HEK293 (cell line): Measurements from ENCODE around the gene RASA2.

Source experiments
- HOXA7 ChIP-seq: sonication (generic); formaldehyde crosslinking; IDR thresholded peaks from 2 replicates; pipeline ENCODE4 v1.8.1; 2022; ENCODE audit warnings: missing genetic modification reagents, borderline replicate concordance
- KLF16 ChIP-seq: fragments of 450-650 bp; formaldehyde crosslinking; IDR thresholded peaks from 2 replicates; pipeline ENCODE4 v1.5.1; 2017; ENCODE audit warnings: missing biosample characterization, missing genetic modification characterization
- ZBTB7A ChIP-seq: fragments of 450-650 bp; formaldehyde crosslinking; IDR thresholded peaks from 2 replicates; pipeline ENCODE4 v1.5.1; 2016; ENCODE audit warnings: low read depth, missing biosample characterization, missing genetic modification characterization
- ZNF112 ChIP-seq: fragments of 450-650 bp; formaldehyde crosslinking; IDR thresholded peaks from 2 replicates; pipeline ENCODE4 v1.5.0; 2017; ENCODE audit warnings: missing biosample characterization, missing genetic modification characterization
- ZNF121 ChIP-seq: fragments of 450-650 bp; formaldehyde crosslinking; IDR thresholded peaks from 2 replicates; pipeline ENCODE4 v1.5.1; 2016; ENCODE audit warnings: missing biosample characterization, missing genetic modification characterization
- ZNF169 ChIP-seq: fragments of 450-650 bp; formaldehyde crosslinking; IDR thresholded peaks from 2 replicates; pipeline ENCODE4 v1.5.1; 2016; ENCODE audit warnings: missing biosample characterization, missing genetic modification characterization
- ZNF184 ChIP-seq: fragments of 450-650 bp; IDR thresholded peaks from 2 replicates; pipeline ENCODE4 v1.5.1; 2018; ENCODE audit warnings: missing biosample characterization, mild to moderate bottlenecking, missing genetic modification characterization
- ZNF274 ChIP-seq, 2 experiments: fragments of 200-500 bp in 1 of 2; fragments of 450-650 bp in 1 of 2; sonication (Bioruptor generic) in 1 of 2; formaldehyde crosslinking in 1 of 2; IDR thresholded peaks; 2 replicates each; pipeline versions ENCODE4 v1.5.1 to v1.6.1; 2014 to 2016; ENCODE audit warnings: borderline replicate concordance in 1 of 2, inconsistent platforms in 1 of 2, low read length in 1 of 2, missing biosample characterization in 1 of 2, missing genetic modification characterization in 1 of 2
- ZNF558 ChIP-seq: fragments of 450-650 bp; formaldehyde crosslinking; IDR thresholded peaks from 2 replicates; pipeline ENCODE4 v1.5.1; 2016; ENCODE audit warnings: missing biosample characterization, missing genetic modification characterization
- ZSCAN16 ChIP-seq: fragments of 450-650 bp; formaldehyde crosslinking; IDR thresholded peaks from 2 replicates; pipeline ENCODE4 v1.5.1; 2016; ENCODE audit warnings: missing biosample characterization, missing genetic modification characterization
- TF ChIP-seq, protein P1 (sequence below): fragments of 450-650 bp; formaldehyde crosslinking; IDR thresholded peaks from 2 replicates; pipeline ENCODE4 v1.5.1; 2016; ENCODE audit warnings: missing biosample characterization, missing genetic modification characterization
- TF ChIP-seq, protein P2 (sequence below): fragments of 450-650 bp; formaldehyde crosslinking; IDR thresholded peaks from 2 replicates; pipeline ENCODE4 v1.5.1; 2016; ENCODE audit warnings: missing biosample characterization, missing genetic modification characterization, low read depth
- TF ChIP-seq, protein P3 (sequence below): fragments of 450-650 bp; formaldehyde crosslinking; IDR thresholded peaks from 2 replicates; pipeline ENCODE4 v1.5.1; 2017; ENCODE audit warnings: missing biosample characterization, missing genetic modification characterization
- TF ChIP-seq, protein P4 (sequence below): fragments of 450-650 bp; IDR thresholded peaks from 2 replicates; pipeline ENCODE4 v1.5.1; 2018; ENCODE audit warnings: missing biosample characterization, missing genetic modification characterization

DNA sequence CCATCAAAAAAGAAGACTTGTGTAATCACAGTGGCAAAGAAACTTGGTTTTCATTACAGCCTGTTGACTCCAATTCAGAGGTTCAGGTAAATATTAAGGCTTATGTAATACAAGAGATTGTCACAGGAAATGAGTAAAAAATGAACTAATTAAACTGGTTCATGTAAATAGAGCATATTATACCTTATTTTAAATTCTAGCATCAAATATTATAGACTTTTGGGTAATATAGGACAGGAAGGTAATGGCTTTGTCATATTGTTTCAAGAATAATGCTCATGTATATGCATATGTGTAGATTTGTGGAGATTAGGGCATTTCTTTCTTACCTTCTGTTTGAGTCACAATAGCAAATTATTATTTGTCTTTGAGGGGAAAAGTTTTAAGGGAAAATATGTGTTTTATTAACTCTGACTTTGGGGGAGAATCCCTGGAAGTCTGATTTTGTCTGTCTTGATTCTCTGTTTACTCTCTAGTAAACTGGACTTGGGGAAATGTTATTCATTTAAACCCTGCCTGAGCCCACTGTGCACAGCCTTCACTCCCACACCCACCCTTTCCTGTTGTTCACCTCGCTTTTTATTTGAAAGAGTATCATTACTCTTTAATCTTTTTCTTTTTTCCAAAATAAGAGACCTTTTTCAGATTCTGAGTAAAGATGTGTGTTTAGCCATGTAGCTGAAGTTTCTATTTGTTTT lies 43.0 kb downstream of the RASA2 start:
- TF ChIP-seq, protein P1, sequence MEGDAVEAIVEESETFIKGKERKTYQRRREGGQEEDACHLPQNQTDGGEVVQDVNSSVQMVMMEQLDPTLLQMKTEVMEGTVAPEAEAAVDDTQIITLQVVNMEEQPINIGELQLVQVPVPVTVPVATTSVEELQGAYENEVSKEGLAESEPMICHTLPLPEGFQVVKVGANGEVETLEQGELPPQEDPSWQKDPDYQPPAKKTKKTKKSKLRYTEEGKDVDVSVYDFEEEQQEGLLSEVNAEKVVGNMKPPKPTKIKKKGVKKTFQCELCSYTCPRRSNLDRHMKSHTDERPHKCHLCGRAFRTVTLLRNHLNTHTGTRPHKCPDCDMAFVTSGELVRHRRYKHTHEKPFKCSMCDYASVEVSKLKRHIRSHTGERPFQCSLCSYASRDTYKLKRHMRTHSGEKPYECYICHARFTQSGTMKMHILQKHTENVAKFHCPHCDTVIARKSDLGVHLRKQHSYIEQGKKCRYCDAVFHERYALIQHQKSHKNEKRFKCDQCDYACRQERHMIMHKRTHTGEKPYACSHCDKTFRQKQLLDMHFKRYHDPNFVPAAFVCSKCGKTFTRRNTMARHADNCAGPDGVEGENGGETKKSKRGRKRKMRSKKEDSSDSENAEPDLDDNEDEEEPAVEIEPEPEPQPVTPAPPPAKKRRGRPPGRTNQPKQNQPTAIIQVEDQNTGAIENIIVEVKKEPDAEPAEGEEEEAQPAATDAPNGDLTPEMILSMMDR (tag by site-specific recombination): no peak
- TF ChIP-seq ZSCAN16 (no peak), ZBTB7A (tag by site-specific recombination) (no peak), ZNF184 (no peak), ZNF121 (tag by site-specific recombination) (no peak), ZNF274 (IDR thresholded peaks at IDR 0.05; ENCODE audit: low read length) (no peak), ZNF274 (tag by site-specific recombination; IDR thresholded peaks at IDR 0.05; ENCODE audit: borderline replicate concordance) (no peak), KLF16 (tag by site-specific recombination) (no peak), ZNF112 (tag by site-specific recombination) (no peak), ZNF558 (no peak), HOXA7 (CRISPR knock-in tag) (no peak), ZNF169 (tag by site-specific recombination) (no peak)
- TF ChIP-seq, protein P2, sequence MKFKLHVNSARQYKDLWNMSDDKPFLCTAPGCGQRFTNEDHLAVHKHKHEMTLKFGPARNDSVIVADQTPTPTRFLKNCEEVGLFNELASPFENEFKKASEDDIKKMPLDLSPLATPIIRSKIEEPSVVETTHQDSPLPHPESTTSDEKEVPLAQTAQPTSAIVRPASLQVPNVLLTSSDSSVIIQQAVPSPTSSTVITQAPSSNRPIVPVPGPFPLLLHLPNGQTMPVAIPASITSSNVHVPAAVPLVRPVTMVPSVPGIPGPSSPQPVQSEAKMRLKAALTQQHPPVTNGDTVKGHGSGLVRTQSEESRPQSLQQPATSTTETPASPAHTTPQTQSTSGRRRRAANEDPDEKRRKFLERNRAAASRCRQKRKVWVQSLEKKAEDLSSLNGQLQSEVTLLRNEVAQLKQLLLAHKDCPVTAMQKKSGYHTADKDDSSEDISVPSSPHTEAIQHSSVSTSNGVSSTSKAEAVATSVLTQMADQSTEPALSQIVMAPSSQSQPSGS: no peak
- TF ChIP-seq, protein P3, sequence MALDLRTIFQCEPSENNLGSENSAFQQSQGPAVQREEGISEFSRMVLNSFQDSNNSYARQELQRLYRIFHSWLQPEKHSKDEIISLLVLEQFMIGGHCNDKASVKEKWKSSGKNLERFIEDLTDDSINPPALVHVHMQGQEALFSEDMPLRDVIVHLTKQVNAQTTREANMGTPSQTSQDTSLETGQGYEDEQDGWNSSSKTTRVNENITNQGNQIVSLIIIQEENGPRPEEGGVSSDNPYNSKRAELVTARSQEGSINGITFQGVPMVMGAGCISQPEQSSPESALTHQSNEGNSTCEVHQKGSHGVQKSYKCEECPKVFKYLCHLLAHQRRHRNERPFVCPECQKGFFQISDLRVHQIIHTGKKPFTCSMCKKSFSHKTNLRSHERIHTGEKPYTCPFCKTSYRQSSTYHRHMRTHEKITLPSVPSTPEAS (tag by site-specific recombination): no peak
- TF ChIP-seq, protein P4, sequence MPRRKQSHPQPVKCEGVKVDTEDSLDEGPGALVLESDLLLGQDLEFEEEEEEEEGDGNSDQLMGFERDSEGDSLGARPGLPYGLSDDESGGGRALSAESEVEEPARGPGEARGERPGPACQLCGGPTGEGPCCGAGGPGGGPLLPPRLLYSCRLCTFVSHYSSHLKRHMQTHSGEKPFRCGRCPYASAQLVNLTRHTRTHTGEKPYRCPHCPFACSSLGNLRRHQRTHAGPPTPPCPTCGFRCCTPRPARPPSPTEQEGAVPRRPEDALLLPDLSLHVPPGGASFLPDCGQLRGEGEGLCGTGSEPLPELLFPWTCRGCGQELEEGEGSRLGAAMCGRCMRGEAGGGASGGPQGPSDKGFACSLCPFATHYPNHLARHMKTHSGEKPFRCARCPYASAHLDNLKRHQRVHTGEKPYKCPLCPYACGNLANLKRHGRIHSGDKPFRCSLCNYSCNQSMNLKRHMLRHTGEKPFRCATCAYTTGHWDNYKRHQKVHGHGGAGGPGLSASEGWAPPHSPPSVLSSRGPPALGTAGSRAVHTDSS (tag by site-specific recombination): no peak
